ENCODE measurements around the gene CDC42EP1.

Gene CDC42EP1

GRCh38 chr22:37561212-37562048 lies 1.1 kb downstream of the CDC42EP1 start:
- no peaks in the 10 kb centered on the region for H3K9me2 ChIP-seq (replicated peaks; ENCODE audit: insufficient read depth, low read length)
- H2AFZ ChIP-seq (ENCODE audit: low read length) = peak overlapping the region; percentile 53; the same call in 1 of the 2 replicates
- TF ChIP-seq CTCF (IDR thresholded peaks at IDR 0.05; ENCODE audit: low read length) (peak; percentile 74), EZH2phosphoT487 (IDR thresholded peaks at IDR 0.05; ENCODE audit: low read length) (no peak)
- no peaks in the 10 kb centered on the region for H3K79me2 ChIP-seq (ENCODE audit: low read length)
- no peak overlapping the region for H3K4me3 ChIP-seq (ENCODE audit: low read length)
- H4K20me1 ChIP-seq (ENCODE audit: insufficient read depth, low read length) = no peaks in the 10 kb centered on the region
- H3K9me3 ChIP-seq (replicated peaks; ENCODE audit: insufficient read depth, low read length) = no peaks in the 10 kb centered on the region
- no peaks in the 10 kb centered on the region for H3K36me3 ChIP-seq (replicated peaks; ENCODE audit: insufficient read depth, low read length)
- peaks cover 53% of the 10 kb centered on the region for H3K27me3 ChIP-seq (replicated peaks; ENCODE audit: insufficient read depth, low read length)
- peak; percentile 46 for DNase-seq
- peaks cover 12% of the 10 kb centered on the region for H3K4me1 ChIP-seq (ENCODE audit: low read length)
- H3F3A ChIP-seq (ENCODE audit: insufficient read depth, low read length) = no peaks in the 10 kb centered on the region
- H3K27ac ChIP-seq (ENCODE audit: low read length) = no peak overlapping the region
- H3K9ac ChIP-seq (ENCODE audit: low read length) = no peak overlapping the region
- H3K4me2 ChIP-seq (ENCODE audit: low read depth, low read length) = peak overlapping the region; percentile 33; the same call in 1 of the 2 replicates

- no peak overlapping the region for H3K4me3 ChIP-seq (ENCODE audit: low read length)
- peaks cover 19% of the 10 kb centered on the region for H3K4me1 ChIP-seq (ENCODE audit: low read length)
- no peaks in the 10 kb centered on the region for H3K9me3 ChIP-seq (replicated peaks; ENCODE audit: insufficient read depth, low read length)
- no peaks in the 10 kb centered on the region for H3K79me2 ChIP-seq (ENCODE audit: low read length)
- H3K9ac ChIP-seq (ENCODE audit: low read length) = no peak overlapping the region
- no peaks in the 10 kb centered on the region for H4K20me1 ChIP-seq (ENCODE audit: insufficient read depth, low read length)
- peak overlapping the region; percentile 53; the same call in 1 of the 2 replicates for H2AFZ ChIP-seq (ENCODE audit: low read length)
- DNase-seq = no peak
- H3K27ac ChIP-seq (ENCODE audit: low read length) = no peak overlapping the region
- H3K27me3 ChIP-seq (replicated peaks; ENCODE audit: insufficient read depth, low read length) = peaks cover 45% of the 10 kb centered on the region
- H3K4me2 ChIP-seq (ENCODE audit: low read depth, low read length) = peak overlapping the region; percentile 33; the same call in 1 of the 2 replicates
- H3F3A ChIP-seq (ENCODE audit: insufficient read depth, low read length) = no peaks in the 10 kb centered on the region
- TF ChIP-seq EZH2phosphoT487 (IDR thresholded peaks at IDR 0.05; ENCODE audit: low read length) (no peak), CTCF (IDR thresholded peaks at IDR 0.05; ENCODE audit: low read length) (no peak), EZH2 (optimal IDR thresholded peaks at IDR 0.05; ENCODE audit: low read depth, low read length) (no peak)
- no peaks in the 10 kb centered on the region for H3K9me2 ChIP-seq (replicated peaks; ENCODE audit: insufficient read depth, low read length)
- no peaks in the 10 kb centered on the region for H3K36me3 ChIP-seq (replicated peaks; ENCODE audit: insufficient read depth, low read length)
Measured at GRCh38 chr22:37562049-37562875, 2.0 kb downstream of the CDC42EP1 start.

- Histone ChIP-seq H3K4me3 (ENCODE audit: low read length) (no peak overlapping the region), H3K9ac (ENCODE audit: low read length) (no peak overlapping the region), H2AFZ (ENCODE audit: low read length) (no peak overlapping the region), H3K27ac (ENCODE audit: low read length) (no peak overlapping the region), H3K27me3 (replicated peaks; ENCODE audit: insufficient read depth, low read length) (peaks cover 36% of the 10 kb centered on the region), H3F3A (ENCODE audit: insufficient read depth, low read length) (no peaks in the 10 kb centered on the region), H3K9me3 (replicated peaks; ENCODE audit: insufficient read depth, low read length) (no peaks in the 10 kb centered on the region), H4K20me1 (ENCODE audit: insufficient read depth, low read length) (no peaks in the 10 kb centered on the region), H3K4me1 (ENCODE audit: low read length) (peaks cover 19% of the 10 kb centered on the region), H3K79me2 (ENCODE audit: low read length) (no peaks in the 10 kb centered on the region), H3K36me3 (replicated peaks; ENCODE audit: insufficient read depth, low read length) (no peaks in the 10 kb centered on the region), H3K4me2 (ENCODE audit: low read depth, low read length) (no peak overlapping the region), H3K9me2 (replicated peaks; ENCODE audit: insufficient read depth, low read length) (no peaks in the 10 kb centered on the region)
- TF ChIP-seq EZH2 (optimal IDR thresholded peaks at IDR 0.05; ENCODE audit: low read depth, low read length) (no peak), CTCF (IDR thresholded peaks at IDR 0.05; ENCODE audit: low read length) (no peak), EZH2phosphoT487 (IDR thresholded peaks at IDR 0.05; ENCODE audit: low read length) (no peak)
- no peak for DNase-seq
Measured at GRCh38 chr22:37563153-37564081, 3.1 kb downstream of the CDC42EP1 start.
